Hepatocyte (in vitro differentiated cells): Measurements from ENCODE around the gene KHDRBS2.

Experiments
- CTCF ChIP-seq: fragments of 200-600 bp; sonication (generic); IDR thresholded peaks from 2 replicates; pipeline ENCODE4 v1.5.1; 2016; ENCODE audit warnings: antibody characterized with exemption, mild to moderate bottlenecking; ENCODE audit not compliant: poor library complexity
- EZH2 ChIP-seq: fragments of 200-600 bp; sonication (generic); IDR thresholded peaks from 2 replicates; pipeline ENCODE4 v1.6.1; 2016; ENCODE audit warnings: antibody characterized with exemption, mild to moderate bottlenecking, borderline replicate concordance

GRCh38 chr6:62323818-62324431 lies 37.9 kb upstream of the KHDRBS2 start:
- TF ChIP-seq CTCF (no peak), EZH2 (no peak)
